GM18520 (cell line): Measurements from ENCODE around the gene DHDDS.
"Not testable (repeated sequence)": the region's sequence is repeated elsewhere in the genome, so short reads cannot be mapped to it uniquely, and the experiment has no call there.

ENCODE experiments used
- ATAC-seq: cut with Tn5 transposase; IDR thresholded peaks from one replicate; pipeline ENCODE4 v1.9.1; 2021; ENCODE audit not compliant: unreplicated experiment

DHDDS gene

GRCh38 chr1:26474818-26475217 lies 42.7 kb downstream of the DHDDS start:
- ATAC-seq = no peak

- no peak for ATAC-seq
These were observed 43.9 kb downstream of the DHDDS start for GRCh38 chr1:26475989-26476388.

GRCh38 chr1:26476958-26477357 lies 44.8 kb downstream of the DHDDS start:
- ATAC-seq = no peak

- ATAC-seq = no peak
These were observed 45.5 kb downstream of the DHDDS start for GRCh38 chr1:26477446-26478152.

GRCh38 chr1:26478159-26478558 lies 46.0 kb downstream of the DHDDS start:
- ATAC-seq = no peak

- ATAC-seq = no peak
These were observed 46.9 kb downstream of the DHDDS start for GRCh38 chr1:26478988-26479387.

GRCh38 chr1:26482921-26483320 lies 50.8 kb downstream of the DHDDS start:
- ATAC-seq = no peak

GRCh38 chr1:26483980-26484379 lies 51.9 kb downstream of the DHDDS start:
- ATAC-seq = no peak

GRCh38 chr1:26490155-26490554 lies 58.0 kb downstream of the DHDDS start:
- no peak for ATAC-seq

- no peak for ATAC-seq
These were observed 61.1 kb downstream of the DHDDS start for GRCh38 chr1:26493267-26493666.

GRCh38 chr1:26493938-26494337 lies 61.8 kb downstream of the DHDDS start:
- no peak for ATAC-seq

GRCh38 chr1:26496861-26497260 lies 64.7 kb downstream of the DHDDS start:
- no peak for ATAC-seq

- no peak for ATAC-seq
These were observed 66.8 kb downstream of the DHDDS start for GRCh38 chr1:26498894-26499293.

GRCh38 chr1:26500488-26501175 lies 68.5 kb downstream of the DHDDS start:
- peak; percentile 51 for ATAC-seq

- not testable (repeated sequence) for ATAC-seq
These were observed 78.6 kb downstream of the DHDDS start for GRCh38 chr1:26510711-26511110.

GRCh38 chr1:26515836-26516235 lies 83.7 kb downstream of the DHDDS start:
- ATAC-seq = not testable (repeated sequence)

GRCh38 chr1:26516987-26517765 lies 85.1 kb downstream of the DHDDS start:
- ATAC-seq = no peak

- no peak for ATAC-seq
These were observed 85.6 kb downstream of the DHDDS start for GRCh38 chr1:26517766-26518049.

- no peak for ATAC-seq
These were observed 86.2 kb downstream of the DHDDS start for GRCh38 chr1:26518355-26518754.

- no peak for ATAC-seq
These were observed 88.2 kb downstream of the DHDDS start for GRCh38 chr1:26520339-26520738.
